GM10266 (cell line): ENCODE measurements around the gene SRRM5.

Experiments used
- DNase-seq: peaks from one replicate; pipeline ENCODE4 v3.0.0; 2012; ENCODE audit errors: extremely low spot score
- TF ChIP-seq, protein P1 (sequence below): IDR thresholded peaks from 2 replicates; pipeline ENCODE4 v1.5.1; 2012; ENCODE audit warnings: mild to moderate bottlenecking, low read depth; ENCODE audit not compliant: control insufficient read depth, insufficient read depth; ENCODE audit errors: missing control alignments

SRRM5 gene, protein sequence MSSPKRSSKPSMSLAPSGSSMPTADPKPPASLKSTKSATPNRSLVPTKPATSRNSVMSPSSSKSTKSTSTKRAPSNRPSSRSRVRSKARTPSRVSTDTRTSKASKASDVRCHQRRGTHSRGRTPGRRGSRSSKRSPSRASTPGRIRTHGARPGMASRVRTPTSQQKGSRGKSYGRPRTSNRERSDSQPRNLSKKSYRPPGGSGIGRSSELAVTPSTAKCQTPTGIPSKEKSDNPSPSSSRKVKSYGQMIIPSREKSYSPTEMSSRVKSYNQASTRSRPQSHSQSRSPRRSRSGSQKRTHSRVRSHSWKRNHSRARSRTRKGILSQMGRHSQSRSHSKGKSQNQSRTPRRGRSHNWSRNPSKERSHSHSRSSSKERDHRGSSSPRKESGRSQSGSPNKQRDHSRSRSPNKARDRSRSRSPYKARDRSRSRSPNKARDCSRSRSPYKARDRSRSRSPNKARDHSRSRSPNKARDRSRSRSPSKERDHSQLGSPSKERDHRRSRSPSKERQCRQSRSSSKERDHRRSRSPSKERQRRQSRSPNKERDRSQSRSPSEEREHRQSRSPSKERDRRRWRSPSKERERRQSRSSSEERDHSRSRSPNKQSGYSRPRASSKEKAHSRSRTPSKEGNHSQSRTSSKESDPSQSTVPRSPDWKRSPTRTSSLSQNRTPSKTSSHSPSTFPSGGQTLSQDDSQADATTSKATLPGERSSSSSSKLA

DNA sequence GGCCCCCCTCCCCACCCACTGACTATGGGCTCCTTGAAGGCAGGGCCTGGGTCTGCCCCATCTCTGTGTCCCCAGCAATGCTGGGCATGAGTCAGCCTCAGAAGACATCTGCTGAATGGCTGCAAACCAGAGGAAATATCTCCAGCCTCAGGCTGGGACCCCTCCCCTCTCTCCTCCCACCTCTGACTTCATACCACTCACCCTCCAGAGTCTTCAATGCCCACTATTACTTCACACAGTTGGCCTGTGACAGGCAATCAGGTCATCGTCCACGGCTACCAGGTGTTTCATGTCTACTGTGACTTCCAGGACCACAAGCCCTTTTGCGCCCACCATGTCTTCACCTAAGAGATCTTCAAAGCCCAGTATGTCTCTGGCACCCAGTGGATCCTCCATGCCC lies at the start of gene SRRM5:
TSS of gene SRRM5 (plus strand) at position 301 of the 400 bp plus-strand sequence. CDS start at position 335, 34 bp downstream.
- DNase-seq: no peak
- TF ChIP-seq, protein P1, sequence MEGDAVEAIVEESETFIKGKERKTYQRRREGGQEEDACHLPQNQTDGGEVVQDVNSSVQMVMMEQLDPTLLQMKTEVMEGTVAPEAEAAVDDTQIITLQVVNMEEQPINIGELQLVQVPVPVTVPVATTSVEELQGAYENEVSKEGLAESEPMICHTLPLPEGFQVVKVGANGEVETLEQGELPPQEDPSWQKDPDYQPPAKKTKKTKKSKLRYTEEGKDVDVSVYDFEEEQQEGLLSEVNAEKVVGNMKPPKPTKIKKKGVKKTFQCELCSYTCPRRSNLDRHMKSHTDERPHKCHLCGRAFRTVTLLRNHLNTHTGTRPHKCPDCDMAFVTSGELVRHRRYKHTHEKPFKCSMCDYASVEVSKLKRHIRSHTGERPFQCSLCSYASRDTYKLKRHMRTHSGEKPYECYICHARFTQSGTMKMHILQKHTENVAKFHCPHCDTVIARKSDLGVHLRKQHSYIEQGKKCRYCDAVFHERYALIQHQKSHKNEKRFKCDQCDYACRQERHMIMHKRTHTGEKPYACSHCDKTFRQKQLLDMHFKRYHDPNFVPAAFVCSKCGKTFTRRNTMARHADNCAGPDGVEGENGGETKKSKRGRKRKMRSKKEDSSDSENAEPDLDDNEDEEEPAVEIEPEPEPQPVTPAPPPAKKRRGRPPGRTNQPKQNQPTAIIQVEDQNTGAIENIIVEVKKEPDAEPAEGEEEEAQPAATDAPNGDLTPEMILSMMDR: no peak

DNA sequence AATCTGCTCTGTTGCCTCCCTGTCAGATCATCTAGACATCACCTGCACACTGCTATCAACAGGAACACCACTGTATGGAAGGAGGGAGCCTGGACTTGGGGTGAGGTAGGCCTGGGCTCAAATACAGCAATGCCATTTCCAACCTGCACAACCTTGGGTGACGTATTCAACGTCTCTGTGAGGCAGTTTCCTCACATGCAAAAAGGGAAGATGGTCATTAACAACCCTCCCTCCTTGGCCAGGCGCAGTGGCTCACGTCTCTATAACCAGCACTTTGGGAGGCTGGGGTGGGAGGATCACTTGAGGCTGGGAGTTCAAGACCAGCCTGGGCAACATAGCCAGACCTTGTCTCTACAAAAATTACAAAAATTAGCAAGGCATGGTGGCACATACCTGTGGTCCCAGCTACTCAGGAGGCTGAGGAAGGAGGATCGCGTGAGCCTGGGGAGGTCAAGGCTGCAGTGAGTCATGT lies 49.6 kb upstream of the SRRM5 start:
- TF ChIP-seq, protein P1: no peak
- DNase-seq: no peak

DNA sequence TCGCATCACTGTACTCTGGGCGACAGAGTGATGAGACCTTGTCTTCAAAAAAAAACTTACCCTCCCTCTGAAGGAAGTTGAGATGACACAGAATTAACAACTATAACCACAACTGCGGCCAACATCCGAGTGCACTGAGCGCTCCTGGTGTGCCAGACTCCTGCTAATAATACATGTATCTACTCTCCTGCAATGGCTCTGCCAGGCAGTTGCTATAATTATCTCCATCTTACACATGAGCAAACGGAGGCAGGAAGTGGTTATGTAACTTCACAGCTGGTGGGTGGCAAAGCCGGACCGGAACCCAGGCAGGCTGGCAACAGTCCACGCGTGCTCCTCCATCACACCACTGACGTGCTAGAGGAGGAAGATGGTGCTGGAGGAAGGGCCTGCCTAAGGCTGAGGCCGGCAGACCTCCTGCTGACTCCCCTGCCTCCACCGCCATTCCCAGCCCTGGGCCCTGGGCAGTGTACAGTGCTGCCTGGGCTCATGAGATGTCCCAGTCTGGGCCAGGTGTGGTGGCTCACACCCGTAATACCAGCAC lies 49.1 kb upstream of the SRRM5 start:
- DNase-seq: peak; percentile 50

DNA sequence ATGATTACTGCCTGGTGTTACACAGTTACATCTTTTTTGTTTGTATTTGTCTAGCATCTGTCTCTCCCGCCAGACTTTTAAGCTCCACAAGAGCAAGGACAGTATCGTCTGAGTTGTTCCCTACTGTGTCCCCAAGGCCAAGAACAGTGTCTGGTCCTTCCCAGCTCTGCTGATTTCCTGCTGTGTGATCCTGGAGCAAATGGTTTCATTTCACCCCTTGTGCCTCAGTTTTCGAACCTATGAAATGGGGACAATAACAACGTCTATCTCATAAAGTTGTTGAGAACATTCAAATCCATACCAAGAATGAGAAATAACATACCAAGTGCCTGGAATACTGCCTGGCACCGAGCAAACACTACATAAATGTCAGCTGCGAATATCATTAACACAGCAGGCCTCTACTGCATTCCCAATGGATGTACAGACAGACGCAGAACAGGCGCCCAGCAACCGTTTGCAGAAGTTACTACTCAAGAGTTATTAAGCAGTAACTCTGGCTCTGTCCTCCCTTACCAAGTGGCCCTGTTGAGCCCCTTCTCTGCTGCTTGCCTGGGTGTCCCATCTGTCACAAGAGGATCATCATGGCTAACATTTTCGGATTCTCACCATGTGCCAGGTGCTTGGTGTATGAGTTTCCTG lies 48.0 kb upstream of the SRRM5 start:
- no peak for DNase-seq
- TF ChIP-seq, protein P1: no peak

More for the DNA sequence above, 49.1 kb upstream of the SRRM5 start:
- TF ChIP-seq, protein P1: no peak

DNA sequence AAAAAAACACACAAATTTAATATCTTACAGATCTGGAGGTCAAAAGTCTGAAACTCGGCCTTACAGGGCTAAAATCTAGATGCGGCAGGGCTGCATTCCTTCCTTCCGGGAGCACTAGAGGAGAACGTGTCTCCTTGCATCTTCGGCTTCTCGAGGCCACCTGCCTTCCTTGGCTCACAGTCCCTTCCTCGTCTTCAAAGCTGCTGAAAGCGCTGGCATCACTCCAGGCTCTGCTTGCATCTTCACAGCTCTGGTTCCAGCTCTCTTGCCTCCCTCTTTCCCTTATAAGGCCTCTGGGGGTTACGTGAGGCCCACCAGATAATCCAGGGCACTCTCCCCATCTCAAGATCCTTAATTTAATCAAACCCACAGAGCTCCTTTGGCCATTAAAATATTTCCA lies 47.1 kb upstream of the SRRM5 start:
- TF ChIP-seq, protein P1: no peak
- no peak for DNase-seq

DNA sequence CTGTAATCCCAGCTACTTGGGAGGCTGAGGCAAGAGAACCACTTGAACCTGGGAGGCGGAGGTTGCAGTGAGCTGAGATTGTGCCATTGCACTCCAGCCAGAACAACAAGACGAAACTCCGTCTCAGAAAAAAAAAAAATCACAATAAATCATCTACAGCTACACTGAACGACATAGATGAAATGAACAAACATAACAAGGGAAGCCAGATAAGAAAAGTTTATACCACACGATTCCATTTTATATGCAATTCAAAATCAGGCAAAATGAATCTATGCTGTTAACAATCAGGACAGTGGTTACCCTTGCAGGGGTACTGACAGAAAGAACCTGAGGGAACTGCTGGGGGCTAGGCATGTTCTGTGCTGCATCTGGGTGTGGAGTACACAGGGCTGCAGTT lies 42.2 kb upstream of the SRRM5 start:
- no peak for DNase-seq
- TF ChIP-seq, protein P1: no peak
